Stimulated activated CD4-positive, alpha-beta T cell treated with anti-CD3 and anti-CD28 coated beads, TNF-alpha, amount 100 ng/mL, for 24 hours (primary cell): ENCODE measurements around the gene P2RX4.
"Not testable (repeated sequence)": the region's sequence is repeated elsewhere in the genome, so short reads cannot be mapped to it uniquely, and the experiment has no call there.

Experiments
- DNase-seq, 3 experiments: peaks; one replicate each; pipeline ENCODE4 v3.0.0-alpha.2; 2020; ENCODE audit warnings: low read depth in 3 of 3

The P2RX4 gene

GRCh38 chr12:121209624-121210572 is at the start of gene P2RX4:
Gene P2RX4 (plus strand): TSS chr12:121210129. CDS start chr12:121210165, 36 bp downstream.
- peak; percentile 61 to 89 (median 70) for DNase-seq

- DNase-seq: no peak
These were observed 47.5 kb upstream of the P2RX4 start for GRCh38 chr12:121162384-121162783.

GRCh38 chr12:121162985-121163384 is 46.9 kb upstream of the P2RX4 start:
- DNase-seq: no peak

GRCh38 chr12:121164839-121165238 is 45.1 kb upstream of the P2RX4 start:
- DNase-seq: not testable (repeated sequence)

- DNase-seq: no peak
These were observed 44.6 kb upstream of the P2RX4 start for GRCh38 chr12:121165316-121165715.

- DNase-seq: no peak
These were observed 43.6 kb upstream of the P2RX4 start for GRCh38 chr12:121166356-121166755.

- no peak for DNase-seq
These were observed 42.6 kb upstream of the P2RX4 start for GRCh38 chr12:121167232-121167820.

GRCh38 chr12:121167951-121168350 is 42.0 kb upstream of the P2RX4 start:
- DNase-seq: no peak

- DNase-seq: no peak
These were observed 39.8 kb upstream of the P2RX4 start for GRCh38 chr12:121170151-121170550.

- DNase-seq: no peak
These were observed 39.2 kb upstream of the P2RX4 start for GRCh38 chr12:121170611-121171260.

GRCh38 chr12:121172145-121172544 is 37.8 kb upstream of the P2RX4 start:
- DNase-seq: no peak

GRCh38 chr12:121175383-121176119 is 34.4 kb upstream of the P2RX4 start:
- no peak for DNase-seq

- no peak for DNase-seq
These were observed 33.0 kb upstream of the P2RX4 start for GRCh38 chr12:121176826-121177529.

GRCh38 chr12:121181181-121181580 is 28.7 kb upstream of the P2RX4 start:
- DNase-seq: no peak

GRCh38 chr12:121182222-121182893 is 27.6 kb upstream of the P2RX4 start:
- no peak for DNase-seq

- no peak for DNase-seq
These were observed 25.5 kb upstream of the P2RX4 start for GRCh38 chr12:121184425-121184824.

GRCh38 chr12:121184984-121185889 is 24.7 kb upstream of the P2RX4 start:
- DNase-seq: no peak

- DNase-seq: no peak
These were observed 23.1 kb upstream of the P2RX4 start for GRCh38 chr12:121186826-121187225.

GRCh38 chr12:121187501-121187900 is 22.4 kb upstream of the P2RX4 start:
- no peak for DNase-seq

GRCh38 chr12:121188227-121188626 is 21.7 kb upstream of the P2RX4 start:
- DNase-seq: no peak
